ENCODE results near the gene PPP2R5C.
"Not testable (repeated sequence)": the region's sequence is repeated elsewhere in the genome, so short reads cannot be mapped to it uniquely, and the experiment has no call there.

Gene PPP2R5C

DNA sequence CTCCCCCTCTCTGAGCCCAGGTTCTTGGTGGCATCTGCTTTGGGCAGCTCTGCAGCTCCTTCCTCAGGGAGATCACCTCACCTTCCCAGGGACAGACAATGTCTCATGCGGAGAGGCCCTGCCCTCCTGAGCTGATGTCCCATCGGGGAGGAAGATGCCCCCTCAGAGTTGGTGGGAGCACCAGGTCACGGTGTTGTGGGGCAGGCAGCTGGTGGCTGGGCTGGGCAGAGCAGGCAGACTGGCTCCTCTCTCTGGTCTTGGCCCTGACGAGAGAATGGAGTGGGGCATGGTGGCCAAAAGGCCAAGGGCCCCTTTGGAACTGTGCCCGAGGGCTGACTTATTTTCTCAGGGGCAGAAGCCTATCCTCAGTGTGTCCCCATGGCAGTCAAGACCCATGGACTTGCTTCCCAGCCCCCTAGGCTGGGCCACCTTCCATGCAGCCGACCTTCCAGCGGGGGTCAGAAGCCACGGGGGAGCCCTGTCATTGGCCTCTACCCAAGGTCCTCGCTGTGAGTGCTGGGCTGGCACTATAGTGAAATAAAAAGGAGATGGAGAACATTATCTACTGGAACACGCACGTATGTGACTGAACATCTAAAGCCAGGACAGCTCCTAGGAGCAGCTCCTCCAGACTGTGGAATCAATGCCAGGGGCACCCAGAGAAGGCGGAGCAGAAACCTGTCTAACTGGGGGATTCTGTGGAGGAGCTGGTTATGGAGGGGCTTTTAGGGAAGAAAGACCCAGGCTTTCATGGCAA, 21.9 kb downstream of the PPP2R5C start:
- no peak for DNase-seq

DNA sequence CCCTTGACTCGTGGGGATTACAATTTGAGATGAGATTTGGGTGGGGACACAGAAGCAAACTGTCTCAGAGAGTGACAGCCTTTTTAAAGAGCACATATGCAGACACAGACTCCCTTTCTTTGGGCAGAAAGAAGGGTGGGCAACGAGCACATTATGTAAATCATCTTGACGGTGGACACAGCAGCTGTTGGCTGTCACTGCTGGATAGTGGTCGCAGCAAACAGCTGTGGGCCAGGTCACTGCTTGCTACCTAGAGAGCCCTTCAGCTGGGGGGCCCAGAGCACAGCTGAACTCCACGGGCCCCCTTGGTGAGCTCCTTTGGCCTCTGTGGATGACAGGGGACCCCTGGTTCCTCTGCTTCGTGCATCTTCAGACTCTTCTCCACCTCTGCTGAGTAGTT, 23.1 kb downstream of the PPP2R5C start:
- DNase-seq, result no peak

DNA sequence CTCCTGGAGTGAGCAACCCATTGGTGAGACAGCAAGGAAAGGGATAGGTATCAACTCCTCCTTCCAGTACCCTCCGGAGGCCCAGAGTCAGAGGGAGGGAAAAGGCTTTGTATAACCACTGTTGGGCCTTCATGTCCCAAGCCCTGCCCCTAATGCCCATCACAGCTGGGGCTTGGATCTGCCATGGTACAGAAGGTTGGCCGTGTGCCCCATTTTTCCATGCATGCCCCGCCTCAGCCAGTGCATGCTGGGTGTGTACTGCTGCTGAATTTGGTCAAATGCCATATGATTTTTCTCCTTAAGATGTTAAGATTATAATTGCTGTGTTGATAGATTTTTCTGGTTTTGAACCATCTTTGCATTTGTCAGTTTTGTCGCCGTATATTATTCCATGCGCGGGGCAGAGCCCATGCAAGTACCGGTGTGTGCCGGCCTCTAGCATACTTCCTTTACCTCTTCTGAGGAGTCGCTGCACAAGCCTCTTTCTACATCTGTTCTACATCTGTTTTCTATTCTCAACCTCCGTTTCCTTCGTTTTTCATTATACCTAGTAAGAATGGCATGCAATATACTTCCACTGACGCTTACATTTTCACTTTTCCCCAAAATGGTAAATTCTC, 26.6 kb downstream of the PPP2R5C start:
- no peak for DNase-seq

DNA sequence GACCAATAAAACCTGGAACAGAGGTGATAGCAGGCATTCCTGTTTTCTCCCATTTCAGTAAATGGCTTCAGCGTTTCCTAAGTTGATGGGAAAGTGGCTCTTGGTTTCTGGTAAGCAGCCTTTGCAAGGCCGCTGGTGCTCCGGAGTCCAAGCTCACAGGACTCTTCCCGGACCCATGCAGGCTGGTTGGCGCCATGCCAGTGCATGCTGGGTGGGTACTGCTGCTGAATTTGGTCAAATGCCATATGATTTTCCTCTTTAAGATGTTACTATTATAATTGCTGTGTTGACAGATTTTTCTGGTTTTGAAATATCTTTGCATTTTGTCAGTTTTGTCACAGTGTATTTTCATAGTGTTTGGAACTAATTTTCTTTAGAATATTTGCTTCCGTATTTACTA, 27.7 kb downstream of the PPP2R5C start:
- no peak for DNase-seq

DNA sequence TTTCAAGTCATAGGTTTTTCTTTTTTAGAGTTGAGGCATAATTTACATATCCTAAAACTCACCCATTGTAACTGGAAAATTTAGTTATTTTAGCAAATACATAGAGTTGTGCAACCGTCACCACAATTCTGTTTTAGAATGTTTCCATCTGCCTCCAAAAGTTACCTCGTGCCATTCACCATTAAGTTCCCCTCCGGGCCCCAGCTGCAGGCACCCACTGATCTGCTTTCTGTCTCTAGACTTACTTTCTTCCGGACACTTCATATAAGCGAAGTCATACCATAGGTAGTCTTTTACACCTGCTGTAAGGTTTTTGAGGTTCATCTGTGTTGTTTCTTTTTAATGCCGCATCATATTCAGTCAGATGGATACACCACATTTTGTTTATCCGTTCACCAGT, 28.7 kb downstream of the PPP2R5C start:
- no peak for DNase-seq

DNA sequence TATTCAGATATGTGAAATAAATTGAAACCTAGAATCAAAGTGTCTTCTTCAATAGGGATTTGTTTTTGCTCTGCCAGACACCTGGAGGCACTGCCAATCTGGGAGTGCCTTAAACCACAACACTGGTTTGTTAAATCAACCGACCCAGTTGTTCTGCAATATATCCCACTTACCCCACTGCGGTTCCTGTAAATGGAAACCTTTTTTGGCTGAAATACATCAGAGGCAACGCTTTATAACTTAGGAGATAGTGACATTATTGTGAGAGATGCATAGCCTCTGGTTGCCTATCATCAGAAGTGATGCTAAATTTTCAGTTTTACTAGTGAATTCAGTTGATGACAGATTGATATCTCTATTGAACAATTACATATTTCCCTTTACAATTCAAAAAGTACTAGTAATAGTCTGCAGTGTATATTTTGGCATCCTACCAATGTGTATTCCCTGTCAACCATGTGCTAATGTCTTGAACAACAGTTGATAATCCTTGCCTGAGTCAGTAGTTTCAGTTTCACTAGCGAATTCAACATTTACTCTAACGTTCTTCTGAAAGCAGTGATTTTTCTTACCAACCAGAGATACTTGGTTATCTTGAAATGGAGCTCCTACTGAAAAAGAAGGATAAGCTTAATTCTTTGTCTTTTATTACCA, 30.5 kb downstream of the PPP2R5C start:
- DNase-seq, result no peak

DNA sequence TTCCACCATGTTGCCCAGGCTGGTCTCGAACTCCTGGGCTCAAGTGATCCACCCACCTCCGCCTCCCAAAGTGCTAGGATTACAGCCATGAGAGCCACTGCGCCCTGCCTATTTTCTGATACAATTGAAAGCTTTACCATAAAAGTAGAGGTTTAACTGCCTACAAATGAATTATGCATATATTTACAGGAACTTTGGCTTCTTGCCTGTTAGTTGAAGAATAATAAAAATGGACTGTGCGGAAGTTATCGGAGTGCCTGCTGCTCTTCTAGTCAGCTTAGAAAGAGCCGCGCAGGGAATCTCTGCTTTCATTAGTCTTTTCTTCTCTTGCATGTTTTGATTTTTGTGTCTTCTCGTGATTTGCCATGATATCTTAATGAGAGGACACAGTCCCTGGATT, 34.5 kb downstream of the PPP2R5C start:
- no peak for DNase-seq

DNA sequence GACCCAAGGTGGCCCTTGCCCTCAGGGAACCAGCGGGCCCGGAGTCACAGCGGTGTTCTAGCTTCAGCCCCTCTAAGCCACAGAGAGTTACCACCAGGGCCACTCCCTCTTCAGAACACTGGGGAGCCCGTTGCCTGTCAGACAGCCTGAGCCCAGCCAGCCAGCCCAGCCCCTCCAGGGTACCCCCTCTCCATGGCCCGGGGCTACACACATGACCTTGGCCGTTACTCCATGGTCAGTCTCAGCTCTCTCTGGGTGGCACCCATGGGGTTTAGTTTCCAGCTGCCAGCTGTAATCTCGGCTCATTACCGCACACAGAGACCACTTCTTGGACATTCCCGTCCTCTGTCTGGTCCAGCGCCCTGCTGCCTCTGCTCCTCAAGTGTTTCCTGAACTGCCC, 35.0 kb downstream of the PPP2R5C start:
- no peak for DNase-seq

DNA sequence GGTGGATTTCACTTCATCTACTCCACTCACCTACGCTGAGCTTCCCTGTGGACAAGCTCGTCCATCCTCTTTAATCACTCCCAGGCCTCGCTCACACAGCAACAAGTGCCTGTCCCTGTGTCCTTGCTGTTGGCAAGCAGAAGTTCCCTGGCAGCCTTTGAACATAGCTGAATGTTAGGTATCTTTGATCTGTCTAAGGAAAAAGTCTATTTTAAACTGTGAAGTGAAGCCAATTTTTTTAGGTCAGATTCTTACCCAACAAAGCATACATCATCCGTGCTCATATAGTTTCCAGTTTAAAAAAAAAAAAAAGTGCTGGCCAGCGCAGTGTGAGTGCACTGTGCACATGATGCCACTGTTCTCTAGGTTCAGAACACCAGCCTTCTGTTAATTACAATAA, 36.3 kb downstream of the PPP2R5C start:
- DNase-seq, result no peak

DNA sequence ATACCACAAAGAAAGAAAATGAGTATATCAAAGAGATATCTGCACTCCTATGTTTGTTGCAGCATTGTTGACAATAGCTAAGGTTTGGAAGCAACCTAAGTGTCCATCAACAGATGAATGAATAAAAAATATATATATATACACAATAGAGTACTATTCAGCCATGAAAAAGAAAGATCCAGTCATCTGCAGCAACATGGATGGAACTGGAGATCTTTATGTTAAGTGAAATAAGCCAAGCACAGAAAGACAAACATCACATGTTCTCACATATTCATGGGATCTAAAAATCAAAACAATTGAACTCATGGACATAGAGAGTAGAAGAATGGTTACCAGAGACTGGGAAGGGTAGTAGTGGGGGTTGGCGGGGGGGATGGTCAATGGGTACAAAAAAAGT, 42.9 kb downstream of the PPP2R5C start:
- DNase-seq, result not testable (repeated sequence)

DNA sequence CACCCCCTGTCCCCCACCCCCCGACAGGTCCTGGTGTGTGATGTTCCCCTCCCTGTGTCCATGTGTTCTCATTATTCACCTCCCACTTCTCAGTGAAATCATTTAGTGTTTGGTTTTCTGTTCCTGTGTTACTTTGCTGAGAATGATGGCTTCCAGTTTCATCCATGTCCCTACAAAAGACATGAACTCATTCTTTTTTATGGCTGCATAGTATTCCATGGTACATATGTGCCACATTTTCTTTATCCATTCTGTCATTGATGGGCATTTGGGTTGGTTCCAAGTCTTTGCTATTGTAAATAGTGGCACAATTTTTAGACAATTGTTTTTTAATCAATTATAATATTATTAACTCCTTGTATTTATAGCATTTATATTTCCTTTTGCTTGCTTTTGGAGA, 44.7 kb downstream of the PPP2R5C start:
- not testable (repeated sequence) for DNase-seq

DNA sequence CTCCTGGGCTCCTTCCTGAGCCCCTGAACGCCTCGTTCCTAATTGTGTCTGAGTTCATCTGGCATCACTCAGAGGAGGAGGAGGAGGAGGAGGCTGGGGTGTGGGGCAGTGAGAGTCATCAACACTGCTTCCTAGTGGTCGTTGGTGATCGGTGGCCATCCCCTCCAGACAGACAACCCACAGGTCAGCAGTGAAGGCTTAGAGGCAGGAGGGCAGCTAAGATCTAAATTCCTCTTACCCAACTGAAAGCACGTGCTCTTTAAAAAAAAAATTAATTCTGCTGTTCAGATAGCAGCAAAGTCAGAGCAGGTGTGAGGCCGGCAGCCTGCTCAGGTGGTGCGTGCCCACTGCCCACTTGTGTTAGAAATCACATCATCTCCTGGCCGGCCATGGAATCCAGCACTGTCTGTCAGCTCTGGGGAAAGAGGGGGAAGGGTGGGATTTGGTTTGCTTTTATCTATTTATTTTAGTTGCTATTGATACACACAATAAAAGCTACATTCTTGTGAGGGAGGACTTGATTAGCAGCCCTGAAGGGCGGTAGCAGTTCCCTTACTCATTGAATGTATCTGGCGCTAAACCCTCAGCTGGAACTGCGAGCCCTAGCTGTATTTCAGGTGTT, 46.6 kb downstream of the PPP2R5C start:
- DNase-seq, result no peak

DNA sequence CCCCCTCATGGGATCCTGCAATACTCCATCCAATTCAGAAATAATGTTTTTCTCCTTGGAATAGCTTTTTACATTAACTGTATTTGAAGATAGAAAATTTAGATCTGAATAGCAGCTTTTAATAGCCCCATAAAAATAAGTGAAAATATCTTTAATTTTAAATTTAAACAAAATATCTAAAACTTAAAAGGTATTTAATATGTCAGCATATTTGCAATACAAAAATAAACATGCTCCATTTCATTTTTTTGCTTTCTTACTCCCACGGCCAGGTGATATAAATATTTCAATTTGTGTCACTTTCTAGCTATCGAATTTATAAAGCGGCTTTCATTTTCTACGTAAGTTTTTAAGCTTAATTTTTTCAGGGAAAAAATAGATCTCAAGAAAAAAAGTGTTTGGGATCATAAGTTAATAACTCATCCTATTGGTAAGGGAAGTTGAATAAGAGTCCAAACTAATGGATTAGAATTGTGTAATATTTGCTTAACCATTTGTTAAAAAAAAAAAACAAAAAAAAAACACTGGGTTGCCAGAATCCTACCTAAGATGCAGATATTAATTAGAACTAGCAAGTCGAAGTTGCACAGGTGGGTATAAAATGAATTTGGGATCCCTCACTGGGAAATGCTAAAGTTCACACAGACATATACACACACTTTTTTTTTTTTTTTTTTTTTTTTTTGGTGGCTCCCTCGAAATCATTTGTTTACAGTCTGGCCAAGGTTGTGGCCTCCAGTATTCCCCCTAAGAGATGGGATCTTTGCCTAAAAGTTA, 47.6 kb downstream of the PPP2R5C start:
- no peak for DNase-seq

DNA sequence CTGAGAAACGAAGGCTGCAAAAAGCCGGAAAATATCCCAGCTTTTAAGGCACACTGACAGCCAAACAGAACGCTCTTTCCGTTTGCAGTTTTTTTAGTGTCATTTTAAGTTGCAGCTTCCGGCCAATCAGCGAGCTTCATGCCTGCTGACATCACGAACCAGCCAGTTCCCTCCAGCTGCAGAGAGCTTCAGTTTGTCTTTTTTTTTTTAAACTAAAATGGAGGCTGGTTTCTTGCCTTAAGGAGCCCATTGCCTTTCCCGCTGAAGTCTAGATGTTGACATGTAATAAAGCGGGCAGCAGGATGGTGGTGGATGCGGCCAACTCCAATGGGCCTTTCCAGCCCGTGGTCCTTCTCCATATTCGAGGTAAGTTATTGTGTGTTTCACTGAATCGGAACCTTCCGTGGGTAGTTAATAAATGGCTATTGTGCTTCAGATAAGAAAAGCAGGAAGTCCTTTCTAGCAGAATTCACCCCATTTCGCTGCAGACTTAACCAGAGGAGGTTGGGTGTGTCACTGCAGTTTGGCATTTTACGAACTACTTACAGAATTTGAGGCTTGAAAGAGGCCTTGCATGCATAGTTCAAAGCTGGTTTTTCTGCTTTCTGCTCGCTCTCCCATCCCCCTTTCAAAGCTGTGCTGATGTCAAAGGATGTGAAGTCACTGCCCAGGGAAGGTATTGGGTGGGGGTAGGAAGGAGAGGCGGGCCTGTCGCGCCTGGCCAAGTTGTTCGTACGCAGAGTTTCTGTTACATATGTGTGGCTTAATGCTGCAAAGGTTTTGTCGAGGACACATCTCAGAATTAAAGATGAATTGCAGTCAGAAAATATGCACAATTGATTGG, 48.4 kb downstream of the PPP2R5C start:
- peak; percentile 69 for DNase-seq

DNA sequence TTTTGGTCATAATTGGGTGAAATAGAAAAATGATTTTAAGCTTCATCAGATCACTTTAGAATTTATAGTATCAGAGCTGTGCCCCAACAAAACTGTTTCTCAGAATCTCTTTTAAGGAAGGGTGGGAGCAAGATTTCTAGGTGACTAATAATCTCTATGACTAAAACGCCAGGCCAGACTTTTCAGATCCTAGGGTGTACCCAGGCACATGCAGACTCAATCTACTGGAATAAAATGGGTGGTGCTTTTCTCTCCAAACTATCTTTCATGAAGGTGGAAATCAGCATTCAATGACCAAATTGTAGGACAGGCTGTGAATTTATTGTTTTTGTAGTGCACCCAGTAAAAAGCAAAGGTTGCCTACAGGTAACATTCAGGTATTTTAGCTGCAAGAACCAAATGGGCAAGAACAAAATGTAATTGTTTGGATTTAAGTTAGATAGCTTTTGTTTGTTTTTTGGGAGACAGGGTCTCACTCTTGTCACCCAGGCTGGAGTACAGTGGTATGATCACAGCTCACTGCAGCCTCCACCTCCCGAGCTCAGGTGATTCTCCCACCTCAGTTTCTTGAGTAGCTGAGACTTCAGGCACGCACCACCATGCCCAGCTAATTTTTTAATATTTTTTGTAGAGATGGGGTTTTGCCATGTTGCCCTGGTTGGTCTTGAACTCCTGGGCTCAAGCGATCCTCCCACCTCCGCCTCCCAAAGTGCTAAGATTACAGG, 49.5 kb downstream of the PPP2R5C start:
- DNase-seq, result no peak

DNA sequence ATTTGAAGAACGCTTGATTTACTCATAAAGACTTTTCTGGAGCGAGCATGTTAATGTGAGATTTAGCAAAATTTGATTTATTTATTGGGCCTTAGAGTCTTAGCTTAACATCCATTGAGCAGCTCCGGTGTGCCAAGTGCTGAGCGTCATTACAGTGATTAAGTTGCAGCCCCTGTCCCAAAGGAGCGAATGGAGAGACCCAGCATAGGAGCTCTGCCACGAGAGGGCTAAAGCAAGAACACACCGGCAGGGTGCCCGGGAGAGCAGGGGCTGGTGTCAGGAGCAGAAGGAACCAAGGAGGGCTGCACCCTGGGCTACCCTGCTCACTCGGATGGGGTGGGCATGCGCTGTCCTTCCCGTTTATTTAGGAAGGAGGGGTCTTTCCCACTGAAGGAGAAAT, 50.6 kb downstream of the PPP2R5C start:
- DNase-seq, result peak; percentile 28

DNA sequence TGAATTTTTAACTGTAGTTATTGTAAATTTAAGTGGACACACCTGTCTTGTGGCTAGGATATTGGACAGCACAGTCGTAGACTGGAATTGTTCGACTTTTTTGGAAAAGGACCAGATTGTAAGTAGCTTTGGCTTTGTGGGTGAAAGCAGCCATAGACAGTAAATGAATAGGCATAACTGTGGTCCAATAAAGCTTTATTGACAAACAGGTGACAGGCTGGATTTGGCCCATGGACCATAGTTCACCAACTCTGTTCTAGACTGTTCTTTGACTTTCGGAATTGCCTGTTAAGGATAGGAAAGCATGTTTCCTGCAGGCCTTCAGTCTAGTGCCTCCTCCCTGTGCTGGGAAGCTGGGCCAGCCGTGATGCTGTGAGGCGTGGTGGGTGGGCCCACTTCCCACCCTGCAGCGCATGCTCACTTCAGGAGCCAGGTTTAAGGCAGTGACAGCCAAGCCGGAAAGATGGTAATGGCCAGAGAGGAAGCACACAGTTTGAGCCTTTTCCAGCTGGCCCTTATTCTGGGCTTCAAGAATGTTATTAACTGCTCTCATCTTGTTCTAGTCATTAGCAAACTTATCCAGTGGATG, 51.8 kb downstream of the PPP2R5C start:
- no peak for DNase-seq

DNA sequence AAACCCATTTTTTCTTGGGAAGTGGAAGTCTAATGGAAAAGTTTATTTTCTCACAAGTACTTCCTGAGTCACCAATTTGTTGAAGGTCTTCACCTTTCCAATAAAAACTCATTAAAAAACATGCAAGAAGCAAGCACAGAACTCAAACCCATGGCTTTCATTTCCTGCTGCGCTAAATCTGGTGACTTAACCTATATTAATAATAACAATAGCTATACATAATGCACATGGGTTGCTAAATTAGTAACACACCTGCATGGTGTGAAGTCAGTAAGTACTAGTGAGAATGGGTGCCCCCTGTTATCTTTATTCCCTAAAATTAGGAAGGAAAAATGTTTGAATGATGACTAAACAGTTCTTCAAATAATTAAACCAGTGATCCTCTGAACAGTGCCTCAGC, 52.3 kb downstream of the PPP2R5C start:
- no peak for DNase-seq

DNA sequence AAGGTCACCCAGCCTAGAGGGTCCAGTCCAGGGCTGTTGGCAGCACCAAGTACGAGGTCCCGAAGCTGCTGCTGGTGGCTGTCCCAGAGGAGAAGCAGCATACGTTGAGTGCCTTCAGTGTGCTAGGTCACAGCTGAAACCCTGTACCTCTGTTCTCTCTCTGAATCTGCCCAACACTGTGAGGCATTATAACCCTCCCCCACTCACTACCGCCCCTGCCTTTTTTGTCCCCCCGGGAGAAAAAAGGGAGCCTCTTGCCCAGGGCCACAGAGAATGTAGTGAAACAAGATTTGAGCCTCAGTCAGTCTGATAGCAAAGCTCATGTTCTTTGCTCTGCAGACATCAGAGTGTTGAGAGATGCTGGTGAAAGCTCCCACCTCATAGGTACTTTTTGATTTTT, 53.4 kb downstream of the PPP2R5C start:
- no peak for DNase-seq

DNA sequence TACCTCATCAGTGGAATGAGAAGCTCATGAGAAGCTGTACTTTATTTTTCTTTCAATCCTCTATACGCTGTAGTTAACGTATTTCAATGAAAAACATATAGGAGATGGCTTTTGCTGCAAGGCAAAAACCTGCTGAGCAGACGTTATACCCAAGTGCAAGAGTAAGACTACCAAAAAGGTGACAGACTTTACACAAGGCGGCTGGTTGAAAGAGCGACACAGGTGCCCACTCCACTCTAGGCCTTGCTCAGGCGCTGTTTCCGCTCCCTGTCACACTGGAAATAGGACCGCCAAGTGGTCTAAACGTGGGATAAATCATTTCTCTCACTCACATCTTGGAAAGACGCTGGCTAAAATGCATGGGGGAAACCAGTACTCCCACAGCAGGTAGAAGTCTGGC, 54.5 kb downstream of the PPP2R5C start:
- no peak for DNase-seq

DNA sequence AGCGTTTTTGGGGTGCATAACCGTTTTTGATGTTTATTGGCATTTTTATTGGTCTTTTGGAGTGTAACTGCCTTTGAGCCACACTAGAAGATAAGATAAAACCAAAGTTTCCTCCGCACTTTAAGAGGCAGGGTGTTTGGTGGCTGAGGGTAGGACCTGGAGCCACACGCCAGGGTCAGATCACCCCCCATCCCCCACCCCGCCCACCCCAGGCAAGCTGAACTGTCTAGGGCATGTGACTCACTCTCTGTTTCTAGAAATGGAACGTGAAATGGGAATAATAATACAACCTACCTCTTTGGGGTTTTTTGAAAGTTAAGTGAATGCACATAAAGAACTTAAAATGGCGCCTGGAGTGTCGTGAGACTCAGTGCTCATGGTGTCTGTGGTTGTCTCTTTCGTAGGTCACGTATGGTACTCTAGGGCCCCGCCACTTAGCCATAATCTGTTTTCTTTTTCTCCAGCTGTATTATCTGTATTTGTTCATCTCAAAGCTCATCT, 56.0 kb downstream of the PPP2R5C start:
- DNase-seq, result no peak
